Upper lobe of left lung (tissue), 6 donors: ENCODE results near the gene SFXN5. TPM values are rescaled to one million over a fixed set of nuclear protein-coding genes. Genes with fewer than 3 reads are reported as not detected.

Experiments used
- ATAC-seq, 2 donors: fragments of 200-7000 bp; cut with Tn5 transposase; one replicate each; pipeline ENCODE4 v1.9.1; 2022; ENCODE audit warnings: mild to moderate bottlenecking in 2 of 2, moderate library complexity in 2 of 2; ENCODE audit not compliant: low FRiP score in 2 of 2
- DNase-seq, 2 donors: peaks; one replicate each; pipeline ENCODE4 v3.0.0-alpha.2; 2019 to 2020
- H3K27ac ChIP-seq, 4 donors: fragments of 200-600 bp; sonication (generic); one replicate each; pipeline ENCODE4 v1.5.1; 2016 to 2019
- H3K27me3 ChIP-seq, 4 donors: fragments of 200-600 bp; sonication (generic); one replicate each; pipeline ENCODE4 v1.5.1; 2017 to 2019
- H3K36me3 ChIP-seq, 4 donors: fragments of 200-600 bp; sonication (generic); one replicate each; pipeline ENCODE4 v1.5.1; 2016 to 2019
- H3K4me1 ChIP-seq, 4 donors: fragments of 200-600 bp; sonication (generic); one replicate each; pipeline ENCODE4 v1.5.1; 2018 to 2019
- H3K4me3 ChIP-seq, 4 donors: fragments of 200-600 bp; sonication (generic); one replicate each; pipeline ENCODE4 v1.5.1; 2017 to 2019; ENCODE audit warnings: mild to moderate bottlenecking in 2 of 4, moderate library complexity in 1 of 4
- H3K9me3 ChIP-seq, 4 donors: fragments of 200-600 bp; sonication (generic); one replicate each; pipeline ENCODE4 v1.5.1; 2018 to 2019
- EP300 ChIP-seq, 4 donors: sonication (generic); formaldehyde crosslinking; IDR thresholded peaks; one replicate each; pipeline ENCODE4 v1.5.1; 2017; ENCODE audit warnings: antibody characterized with exemption in 4 of 4, control low read depth in 2 of 4
- POLR2A ChIP-seq, 4 donors: fragments of 450-650 bp; IDR thresholded peaks; one replicate each; pipeline ENCODE4 v1.5.1; 2016 to 2017; ENCODE audit warnings: antibody characterized with exemption in 4 of 4, mild to moderate bottlenecking in 2 of 4
- POLR2AphosphoS5 ChIP-seq, 2 donors: sonication (generic); formaldehyde crosslinking; IDR thresholded peaks; one replicate each; pipeline ENCODE4 v1.5.1; 2017; ENCODE audit warnings: antibody characterized with exemption in 2 of 2
- WGBS, 2 donors: methylation state at CpG; one replicate each; pipeline ENCODE4 v1.1.5; 2017 to 2018; 5-methylcytosine and 5-hydroxymethylcytosine counted together
- total RNA-seq, 6 donors: library from RNA; depleted of rRNA in 4 of 6; stranded (reverse); fragments of >200 nt in 4 of 6; gene quantifications; one replicate each; pipeline versions ENCODE4 v1.1.0 to v1.2.1, GENCODE V29; 2016 to 2021
- TF ChIP-seq, protein P1 (sequence below), 6 experiments: fragments of 450-650 bp in 4 of 6; fragments of 200-600 bp in 2 of 6; sonication (generic) in 2 of 6; IDR thresholded peaks; one replicate each; pipeline ENCODE4 v1.5.1; 2016 to 2019; ENCODE audit warnings: antibody characterized with exemption in 6 of 6
- donor health status: DM: no; HTN: no; CAD: no; lungs with moderate emphysema.
- donor health status: DM: no; HTN: yes; CAD: no; lungs with severe emphysema.

The SFXN5 gene
- total RNA-seq, 6 donors from 2014 or later = 10.8 to 44.0 (median 13.7) TPM

DNA sequence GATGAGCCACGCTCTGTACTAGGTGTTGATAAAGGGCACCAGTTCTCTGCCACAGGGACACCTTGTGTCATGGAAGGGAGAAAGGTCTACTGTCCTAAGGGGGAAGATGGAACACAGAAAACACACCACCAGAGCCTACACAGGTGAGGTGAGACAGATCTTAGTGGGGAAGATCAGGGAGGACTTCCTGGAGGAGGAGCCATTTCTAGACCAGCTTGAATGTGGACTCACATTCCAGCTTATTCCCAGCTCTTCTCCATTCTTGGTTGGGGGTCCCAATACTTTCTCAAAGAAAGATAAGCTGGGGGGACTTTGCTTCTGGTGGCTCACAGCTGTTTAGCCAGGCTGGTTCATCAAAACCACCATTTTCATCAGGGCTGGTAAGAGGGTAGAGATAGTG is 118.0 kb downstream of the SFXN5 start:
- H3K27me3 ChIP-seq = no peaks in the 10 kb centered on the region
- no peaks in the 10 kb centered on the region for H3K36me3 ChIP-seq
- TF ChIP-seq POLR2AphosphoS5 (IDR thresholded peaks at IDR 0.05) (no peak), POLR2A (IDR thresholded peaks at IDR 0.05) (no peak), EP300 (IDR thresholded peaks at IDR 0.05) (no peak)
- TF ChIP-seq, protein P1, sequence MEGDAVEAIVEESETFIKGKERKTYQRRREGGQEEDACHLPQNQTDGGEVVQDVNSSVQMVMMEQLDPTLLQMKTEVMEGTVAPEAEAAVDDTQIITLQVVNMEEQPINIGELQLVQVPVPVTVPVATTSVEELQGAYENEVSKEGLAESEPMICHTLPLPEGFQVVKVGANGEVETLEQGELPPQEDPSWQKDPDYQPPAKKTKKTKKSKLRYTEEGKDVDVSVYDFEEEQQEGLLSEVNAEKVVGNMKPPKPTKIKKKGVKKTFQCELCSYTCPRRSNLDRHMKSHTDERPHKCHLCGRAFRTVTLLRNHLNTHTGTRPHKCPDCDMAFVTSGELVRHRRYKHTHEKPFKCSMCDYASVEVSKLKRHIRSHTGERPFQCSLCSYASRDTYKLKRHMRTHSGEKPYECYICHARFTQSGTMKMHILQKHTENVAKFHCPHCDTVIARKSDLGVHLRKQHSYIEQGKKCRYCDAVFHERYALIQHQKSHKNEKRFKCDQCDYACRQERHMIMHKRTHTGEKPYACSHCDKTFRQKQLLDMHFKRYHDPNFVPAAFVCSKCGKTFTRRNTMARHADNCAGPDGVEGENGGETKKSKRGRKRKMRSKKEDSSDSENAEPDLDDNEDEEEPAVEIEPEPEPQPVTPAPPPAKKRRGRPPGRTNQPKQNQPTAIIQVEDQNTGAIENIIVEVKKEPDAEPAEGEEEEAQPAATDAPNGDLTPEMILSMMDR (IDR thresholded peaks at IDR 0.05) = no peak
- no peak overlapping the region for H3K4me3 ChIP-seq
- DNase-seq (no peak), ATAC-seq (no peak)
- 100% methylated on average over 1 of the region's 1 CpG for WGBS, 2 donors
- H3K27ac ChIP-seq = no peak overlapping the region
- no peaks in the 10 kb centered on the region for H3K9me3 ChIP-seq
- H3K4me1 ChIP-seq = no peaks in the 10 kb centered on the region

DNA sequence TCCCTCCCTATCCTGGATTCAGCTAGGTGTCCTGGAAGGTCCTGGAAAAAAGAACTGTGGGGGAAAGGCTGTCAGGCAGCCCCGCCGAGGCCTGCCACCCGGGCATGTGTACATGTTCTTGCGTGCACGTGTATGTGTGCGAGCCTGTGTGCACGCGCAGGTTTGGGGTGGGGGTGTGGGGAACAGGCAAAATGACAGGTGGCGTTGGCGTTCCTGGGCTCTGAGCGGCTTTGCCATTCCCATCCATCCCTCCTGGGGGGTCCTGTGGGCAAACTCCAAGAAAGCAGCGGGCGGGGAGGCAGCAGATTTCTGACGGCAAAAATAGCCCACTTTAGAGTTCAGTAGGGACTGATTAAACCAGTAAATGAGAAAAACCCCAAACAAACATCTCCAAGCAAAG is 118.6 kb downstream of the SFXN5 start:
- Histone ChIP-seq H3K4me3 (no peak overlapping the region), H3K27me3 (no peaks in the 10 kb centered on the region), H3K36me3 (no peaks in the 10 kb centered on the region), H3K27ac (no peak overlapping the region), H3K4me1 (no peaks in the 10 kb centered on the region), H3K9me3 (no peaks in the 10 kb centered on the region)
- no peak for DNase-seq
- WGBS, 2 donors = 91 to 93% methylated on average over 14 of the region's 14 CpGs
- TF ChIP-seq EP300 (IDR thresholded peaks at IDR 0.05) (no peak), POLR2AphosphoS5 (IDR thresholded peaks at IDR 0.05) (no peak), POLR2A (IDR thresholded peaks at IDR 0.05) (no peak)
- TF ChIP-seq, protein P1 (IDR thresholded peaks at IDR 0.05) = no peak
- no peak for ATAC-seq

GRCh38 chr2:72952110-72952823 is 119.2 kb downstream of the SFXN5 start:
- Histone ChIP-seq H3K36me3 (no peaks in the 10 kb centered on the region), H3K4me3 (no peak overlapping the region), H3K9me3 (no peaks in the 10 kb centered on the region), H3K4me1 (no peaks in the 10 kb centered on the region), H3K27me3 (no peaks in the 10 kb centered on the region), H3K27ac (no peak overlapping the region)
- no peak for ATAC-seq
- WGBS, 2 donors = 89 to 93% methylated on average over 8 of the region's 8 CpGs
- TF ChIP-seq POLR2A (IDR thresholded peaks at IDR 0.05) (no peak), EP300 (IDR thresholded peaks at IDR 0.05) (no peak)
- TF ChIP-seq, protein P1 (IDR thresholded peaks at IDR 0.05) = no peak
- no peak for DNase-seq

DNA sequence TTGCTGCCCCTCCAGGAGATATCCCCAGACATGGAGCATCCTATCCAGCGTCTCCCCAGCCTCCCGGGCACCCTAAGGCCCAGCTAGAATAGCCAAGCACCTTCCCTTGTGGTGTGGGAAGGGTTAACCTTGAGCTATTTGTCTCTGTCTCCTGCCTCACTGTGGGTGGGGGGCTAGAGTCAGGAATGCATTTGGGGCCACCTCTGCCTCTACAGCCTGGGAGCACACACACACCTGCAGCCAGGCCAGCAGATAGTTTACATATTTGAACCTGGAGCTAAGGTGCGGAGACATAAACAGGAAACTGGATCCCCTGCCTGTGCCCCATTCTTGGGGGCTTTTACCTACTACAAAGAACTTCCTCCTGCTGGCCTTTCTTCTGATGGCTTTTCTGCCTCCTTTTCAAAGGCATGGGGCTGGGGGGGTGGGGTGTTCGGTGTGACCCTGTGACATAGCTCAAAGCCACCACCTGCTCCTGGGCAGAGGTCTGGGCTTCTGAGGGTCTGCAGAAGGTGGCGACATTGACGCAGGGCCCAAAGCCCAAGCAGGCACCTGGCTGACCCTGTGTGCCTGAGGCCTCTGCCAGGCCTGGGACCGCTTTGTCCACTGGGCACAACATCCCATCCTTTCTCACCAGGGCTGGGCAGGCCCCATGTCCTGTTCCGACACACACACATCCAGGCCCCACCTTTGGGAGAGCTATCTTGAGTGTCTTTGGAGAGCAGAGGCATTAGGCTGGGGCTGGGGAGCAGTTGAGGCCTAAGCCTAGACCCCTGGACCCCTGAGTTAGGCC is 120.0 kb downstream of the SFXN5 start:
- Histone ChIP-seq H3K27me3 (no peaks in the 10 kb centered on the region), H3K27ac (no peak overlapping the region), H3K9me3 (no peaks in the 10 kb centered on the region), H3K4me3 (no peak overlapping the region), H3K36me3 (no peaks in the 10 kb centered on the region), H3K4me1 (no peaks in the 10 kb centered on the region)
- 91 to 97% methylated on average over 5 to 8 of the region's 8 CpGs for WGBS, 2 donors
- ATAC-seq (no peak), DNase-seq (no peak)
- TF ChIP-seq EP300 (IDR thresholded peaks at IDR 0.05) (no peak), POLR2A (IDR thresholded peaks at IDR 0.05) (no peak), POLR2AphosphoS5 (IDR thresholded peaks at IDR 0.05) (no peak)
- TF ChIP-seq, protein P1 (IDR thresholded peaks at IDR 0.05) = no peak
